Naive thymus-derived CD8-positive, alpha-beta T cell (primary cell): ENCODE results near the gene WNT3A. TPM values are rescaled to one million over a fixed set of nuclear protein-coding genes. Genes with fewer than 3 reads are reported as not detected.
A peak's percentile ranks its signal among the peaks of the same experiment; 100 is the strongest.
"Not testable (repeated sequence)": the region's sequence is repeated elsewhere in the genome, so short reads cannot be mapped to it uniquely, and the experiment has no call there.

Experiments used
- ATAC-seq, 2 donors: fragments of 150-1000 bp; cut with Tn5 transposase in 1 of 2; sonication (Bioruptor Pico), chemical (Tn5 transposase) in 1 of 2; 1 replicate in 1 of 2; 2 replicates in 1 of 2; pipeline ENCODE4 v1.10.0; 2021; ENCODE audit warnings: mild to moderate bottlenecking in 2 of 2, moderate library complexity in 2 of 2
- POLR2A ChIA-PET: fragments of 350-600 bp; sonication (Branson Sonifier 250); formaldehyde crosslinking; loops from one replicate; lab custom pipeline; 2021; ENCODE audit warnings: antibody characterized with exemption; lab: Charles Lee
- DNase-seq, 10 donors: peaks; one replicate each; pipeline versions ENCODE4 v3.0.0 to v3.0.0-alpha.2; 2020 to 2022
- H3K27ac Mint-ChIP-seq, 10 donors: one replicate each; pipeline ENCODE4 v1.8.0; 2020 to 2022; ENCODE audit warnings: mild to moderate bottlenecking in 10 of 10, mixed read lengths in 10 of 10, moderate library complexity in 4 of 10, inconsistent platforms in 1 of 10
- H3K27me3 Mint-ChIP-seq, 5 donors: one replicate each; pipeline ENCODE4 v1.8.0; 2021 to 2022; ENCODE audit warnings: mixed read lengths in 5 of 5
- H3K36me3 Mint-ChIP-seq, 3 donors: one replicate each; pipeline ENCODE4 v1.8.0; 2020 to 2022; ENCODE audit warnings: mixed read lengths in 3 of 3, mild to moderate bottlenecking in 2 of 3, inconsistent platforms in 1 of 3
- H3K4me1 Mint-ChIP-seq, 4 donors: one replicate each; pipeline ENCODE4 v1.8.0; 2021 to 2022; ENCODE audit warnings: mixed read lengths in 4 of 4
- H3K4me3 Mint-ChIP-seq, 10 donors: one replicate each; pipeline ENCODE4 v1.8.0; 2020 to 2022; ENCODE audit warnings: mild to moderate bottlenecking in 10 of 10, mixed read lengths in 10 of 10, moderate library complexity in 6 of 10, inconsistent platforms in 1 of 10
- H3K9me3 Mint-ChIP-seq, 9 donors: one replicate each; pipeline ENCODE4 v1.8.0; 2020 to 2022; ENCODE audit warnings: mixed read lengths in 9 of 9, mild to moderate bottlenecking in 3 of 9, inconsistent platforms in 1 of 9, moderate library complexity in 1 of 9
- polyA plus RNA-seq, 3 donors: library from polyadenylated mRNA; unstranded; fragments of 300-500 nt; fragmentation: Illumina TruSeq; gene quantifications; one replicate each; pipeline ENCODE4 v1.2.3, GENCODE V29; 2021
- total RNA-seq, 8 experiments: library from RNA in 2 of 8; stranded (reverse) in 2 of 8; gene quantifications; one replicate each; pipeline ENCODE4 v1.2.3 and lab custom pipeline; 2021 to 2026

Gene WNT3A, protein sequence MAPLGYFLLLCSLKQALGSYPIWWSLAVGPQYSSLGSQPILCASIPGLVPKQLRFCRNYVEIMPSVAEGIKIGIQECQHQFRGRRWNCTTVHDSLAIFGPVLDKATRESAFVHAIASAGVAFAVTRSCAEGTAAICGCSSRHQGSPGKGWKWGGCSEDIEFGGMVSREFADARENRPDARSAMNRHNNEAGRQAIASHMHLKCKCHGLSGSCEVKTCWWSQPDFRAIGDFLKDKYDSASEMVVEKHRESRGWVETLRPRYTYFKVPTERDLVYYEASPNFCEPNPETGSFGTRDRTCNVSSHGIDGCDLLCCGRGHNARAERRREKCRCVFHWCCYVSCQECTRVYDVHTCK
- total RNA-seq = not detected
- polyA plus RNA-seq = not detected
- 0 to 0.17 (median 0.04) reads per million in 6 experiments for total RNA-seq (lab: John Stamatoyannopoulos, UW)

DNA sequence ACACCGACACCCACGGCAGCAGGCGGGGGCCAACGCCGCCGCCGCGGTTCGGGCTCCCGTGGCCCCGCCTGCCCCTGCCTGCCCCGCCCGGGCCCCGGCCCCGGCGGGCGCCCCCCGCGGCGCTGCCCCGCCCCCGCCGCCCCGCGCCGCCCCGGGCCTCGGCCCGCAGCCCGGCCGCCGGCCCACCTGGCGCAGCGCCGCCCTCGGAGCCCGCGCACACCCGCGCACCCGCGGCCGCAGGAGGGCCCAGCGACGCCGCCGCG, at the start of gene WNT3A:
WNT3A (plus strand) TSS at position 213 of the 263 bp plus-strand sequence. CDS start 131 bp downstream, outside the sequence.
- no peaks in the 10 kb centered on the region for H3K9me3 Mint-ChIP-seq
- H3K36me3 Mint-ChIP-seq = peaks cover 0 to 2% (median 0%) of the 10 kb centered on the region in 3 donors
- no peak for DNase-seq
- ATAC-seq = no peak
- H3K27me3 Mint-ChIP-seq = peaks cover 9 to 79% (median 48%) of the 10 kb centered on the region in 5 donors
- H3K4me3 Mint-ChIP-seq = peak within 1 kb of the TSS in 4 of 10 donors; percentile 2 to 33 (median 18)
- POLR2A ChIA-PET = no interaction called here
- peaks cover 7 to 27% (median 16%) of the 10 kb centered on the region in 4 donors for H3K4me1 Mint-ChIP-seq
- H3K27ac Mint-ChIP-seq = no peak within 1 kb of the TSS

DNA sequence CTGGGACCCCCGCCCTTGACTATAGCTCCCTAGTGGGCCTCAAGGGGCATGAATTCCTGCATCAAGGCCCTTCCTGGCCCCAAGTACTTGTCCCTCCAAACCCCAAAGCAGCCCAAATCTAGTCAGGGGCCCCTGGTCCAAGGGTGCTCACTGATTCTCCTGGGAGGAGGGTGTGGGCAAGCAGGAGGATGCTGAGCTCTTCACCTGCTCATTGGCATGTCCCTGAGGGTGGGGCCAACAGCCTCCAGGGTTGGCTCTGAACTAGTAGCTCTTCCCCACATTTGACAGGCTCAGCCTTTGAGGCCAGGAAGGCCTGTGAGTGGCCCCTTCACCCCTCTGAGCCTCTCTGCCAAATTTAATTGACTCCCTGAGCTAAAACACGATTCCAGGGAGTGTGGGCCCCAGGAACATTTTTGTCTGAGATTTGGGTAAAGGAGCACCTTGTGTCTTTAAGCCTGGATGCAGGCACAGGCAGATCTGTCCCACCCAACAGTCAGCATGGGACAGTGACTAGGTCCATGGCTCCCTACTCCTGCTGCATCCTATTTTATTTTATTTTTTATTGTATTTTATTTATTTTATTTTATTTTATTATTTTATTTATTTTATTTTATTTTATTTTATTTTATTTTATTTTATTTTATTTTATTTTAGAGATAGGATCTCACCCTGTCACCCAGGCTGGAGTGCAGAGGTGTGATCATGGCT, 48.0 kb upstream of the WNT3A start:
- DNase-seq = peak in 1 of 10 donors; percentile 22
- POLR2A ChIA-PET = no interaction called here
- ATAC-seq = no peak
- Mint-ChIP-seq H3K27me3 (peaks cover 20 to 33% (median 31%) of the 10 kb centered on the region in 5 donors), H3K9me3 (peaks cover 0 to 15% (median 0%) of the 10 kb centered on the region in 9 donors), H3K27ac (no peak overlapping the region), H3K4me3 (no peak overlapping the region), H3K36me3 (peaks cover 0 to 11% (median 0%) of the 10 kb centered on the region in 3 donors), H3K4me1 (peaks cover 0 to 7% (median 6%) of the 10 kb centered on the region in 4 donors)

DNA sequence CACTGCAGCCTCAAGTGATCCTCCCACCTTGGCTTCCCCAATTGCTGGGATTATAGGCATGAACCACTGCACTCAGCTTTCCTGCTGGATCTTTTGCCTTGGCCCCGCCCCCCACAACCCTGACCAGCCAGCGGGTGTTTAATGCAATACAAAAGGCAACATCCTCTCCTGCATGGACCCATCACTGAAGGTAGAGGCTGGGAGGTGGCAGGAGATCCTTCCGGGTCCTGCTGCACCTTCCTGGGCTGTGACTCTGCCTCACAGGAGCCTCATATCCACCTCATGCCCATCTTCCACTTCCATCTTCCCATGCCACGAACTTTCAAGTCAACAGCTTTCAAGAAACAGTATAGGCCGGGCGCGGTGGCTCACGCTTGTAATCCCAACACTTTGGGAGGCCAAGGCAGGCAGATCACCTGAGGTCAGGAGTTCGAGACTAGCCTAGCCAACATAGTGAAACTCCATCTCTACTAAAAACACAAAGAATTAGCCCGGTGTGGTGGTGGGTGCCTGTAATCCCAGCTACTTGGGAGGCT, 47.4 kb upstream of the WNT3A start:
- Mint-ChIP-seq H3K27ac (no peak overlapping the region), H3K36me3 (peaks cover 0 to 11% (median 0%) of the 10 kb centered on the region in 3 donors), H3K4me3 (no peak overlapping the region), H3K4me1 (peaks cover 0 to 6% (median 4%) of the 10 kb centered on the region in 4 donors), H3K27me3 (peaks cover 20 to 29% (median 28%) of the 10 kb centered on the region in 5 donors), H3K9me3 (peaks cover 0 to 15% (median 0%) of the 10 kb centered on the region in 9 donors)
- POLR2A ChIA-PET = no interaction called here
- no peak for ATAC-seq
- no peak for DNase-seq

DNA sequence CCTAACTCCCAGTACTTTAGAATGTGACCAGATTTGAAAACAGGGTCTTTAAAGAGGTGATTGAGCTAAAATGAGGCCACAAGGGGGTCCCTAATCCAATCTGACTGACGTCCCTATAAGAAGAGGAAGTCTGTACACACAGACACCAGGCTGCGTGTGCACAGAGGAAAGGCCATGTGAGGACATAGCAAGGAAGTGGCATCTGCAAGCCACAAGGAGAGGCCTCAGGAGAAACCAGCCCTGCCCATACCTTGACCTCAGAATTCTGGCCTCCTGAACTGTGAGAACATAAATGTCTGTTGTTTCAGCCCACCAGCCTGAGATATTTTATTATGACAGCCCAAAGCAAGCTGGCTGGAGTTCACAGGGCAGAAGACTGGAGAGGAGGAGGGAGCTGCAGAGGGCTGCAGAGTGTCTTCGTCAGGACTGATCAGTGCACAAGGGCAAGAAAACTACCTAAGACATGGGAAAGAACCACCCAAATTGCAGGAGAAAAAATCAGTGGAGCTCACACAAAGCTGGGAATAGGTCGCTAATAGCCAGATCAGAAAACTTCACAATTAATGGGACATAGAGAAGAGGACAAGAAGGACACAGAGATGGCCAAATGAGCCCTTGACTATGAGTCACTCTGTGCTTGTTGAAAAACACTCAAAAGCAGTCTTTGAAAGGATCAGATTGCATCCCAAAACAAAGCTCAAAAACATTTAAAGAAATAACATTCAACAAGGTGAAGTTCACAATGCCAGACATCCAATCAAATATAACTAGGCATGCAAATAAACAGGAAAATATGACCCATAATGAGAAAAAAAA, 44.9 kb upstream of the WNT3A start:
- H3K27ac Mint-ChIP-seq = peak overlapping the region in 1 of 10 donors; percentile 51

DNA sequence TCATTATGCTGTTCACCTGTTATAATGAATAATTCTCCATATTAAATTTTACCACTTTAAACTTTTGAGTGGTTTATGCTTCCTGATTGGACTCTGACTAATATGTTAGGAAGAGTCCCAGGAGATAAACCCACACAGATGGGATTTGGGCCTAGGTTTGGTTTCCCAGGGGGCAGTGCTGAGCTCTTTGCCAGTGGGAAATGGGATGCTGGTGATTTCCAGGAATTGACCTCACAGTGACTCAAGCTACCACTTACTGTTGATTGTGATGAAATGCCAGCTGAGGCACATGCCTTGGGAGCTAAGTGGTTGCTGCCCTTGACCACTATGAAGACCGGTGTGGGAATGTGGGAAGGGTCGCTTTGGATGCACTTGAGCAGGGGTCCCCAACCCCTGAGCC, 40.1 kb upstream of the WNT3A start:
- DNase-seq, H3K9me3 Mint-ChIP-seq, H3K36me3 Mint-ChIP-seq, H3K27ac Mint-ChIP-seq, ATAC-seq, H3K27me3 Mint-ChIP-seq, H3K4me3 Mint-ChIP-seq, H3K4me1 Mint-ChIP-seq, POLR2A ChIA-PET: not testable (repeated sequence)

More for the DNA sequence above, 44.9 kb upstream of the WNT3A start:
- peaks cover 0 to 6% (median 0%) of the 10 kb centered on the region in 9 donors for H3K9me3 Mint-ChIP-seq
- ATAC-seq (no peak), DNase-seq (no peak)
- POLR2A ChIA-PET = no interaction called here
- peaks cover 13 to 20% (median 15%) of the 10 kb centered on the region in 5 donors for H3K27me3 Mint-ChIP-seq
- H3K4me1 Mint-ChIP-seq = peaks cover 0 to 6% (median 4%) of the 10 kb centered on the region in 4 donors
- peaks cover 0 to 6% (median 0%) of the 10 kb centered on the region in 3 donors for H3K36me3 Mint-ChIP-seq
- no peak overlapping the region for H3K4me3 Mint-ChIP-seq

DNA sequence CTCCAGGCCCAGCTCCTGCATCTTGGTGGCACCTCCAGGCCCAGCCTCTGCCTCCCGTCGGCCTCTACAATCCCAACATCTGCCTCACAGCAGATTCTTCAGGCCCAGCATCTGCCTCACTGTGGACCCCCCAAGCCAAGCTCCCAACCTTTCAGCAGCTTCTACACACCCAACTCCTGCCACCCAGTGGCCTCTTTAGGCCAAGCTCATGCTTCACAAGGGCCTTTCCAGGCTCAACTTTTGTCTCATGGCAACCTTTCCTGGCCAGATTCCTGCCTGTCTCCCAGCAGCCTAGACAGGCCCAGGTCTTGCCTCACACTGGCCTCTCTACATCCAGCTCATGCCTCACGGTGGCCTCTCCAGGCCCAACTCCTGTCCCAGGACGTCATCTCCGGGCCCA, 39.0 kb upstream of the WNT3A start:
- H3K4me1 Mint-ChIP-seq, H3K36me3 Mint-ChIP-seq, H3K4me3 Mint-ChIP-seq, POLR2A ChIA-PET, DNase-seq, ATAC-seq, H3K27me3 Mint-ChIP-seq, H3K9me3 Mint-ChIP-seq: not testable (repeated sequence)
- peak overlapping the region in 1 of 10 donors; percentile 78 for H3K27ac Mint-ChIP-seq

DNA sequence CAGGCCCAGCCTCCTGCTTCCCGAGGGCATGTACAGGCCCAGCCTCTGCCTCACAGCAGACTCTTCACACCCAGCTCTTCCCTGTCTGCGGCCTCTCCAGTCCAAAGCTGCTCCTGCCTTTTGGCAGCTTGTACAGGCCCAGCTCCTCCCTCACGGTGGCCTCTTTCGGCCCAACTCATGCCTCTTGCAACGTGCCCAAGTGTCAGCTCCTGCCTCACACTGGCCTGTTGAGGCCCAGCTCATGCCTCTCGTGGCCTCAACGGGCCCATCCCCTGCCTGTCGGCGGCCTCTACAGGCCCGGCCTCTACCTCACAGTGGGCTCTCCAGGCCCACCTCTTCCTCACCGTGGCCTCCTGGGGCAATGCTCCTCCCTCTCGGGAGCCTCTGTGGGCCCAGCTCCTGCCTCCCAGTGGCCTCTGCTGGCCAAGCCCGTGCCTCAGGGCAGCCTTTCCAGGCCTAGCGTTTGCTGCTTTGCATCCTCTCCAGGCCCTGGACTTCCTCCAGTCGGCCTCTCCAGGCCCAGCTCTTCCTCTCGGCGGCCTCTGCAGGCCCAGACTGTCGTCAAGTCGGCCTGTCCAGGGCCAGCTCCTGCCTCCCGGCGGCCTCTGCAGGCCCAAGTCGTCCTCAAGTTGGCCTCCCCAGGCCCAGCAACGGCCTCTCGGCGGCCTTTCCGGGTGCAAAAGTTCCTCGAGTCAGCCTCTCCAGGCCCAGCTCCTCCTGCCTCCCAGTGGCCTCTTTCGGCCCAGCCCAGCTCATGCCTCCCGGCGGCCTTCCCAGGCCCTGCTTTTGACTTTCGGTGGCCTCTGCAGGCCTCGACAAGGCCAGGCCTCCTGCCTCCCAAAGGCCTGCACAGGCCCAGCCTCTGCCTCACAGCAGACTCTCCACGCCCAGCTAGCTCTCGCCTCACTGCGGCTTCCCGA, 36.5 kb upstream of the WNT3A start:
- H3K9me3 Mint-ChIP-seq, H3K4me3 Mint-ChIP-seq, ATAC-seq, POLR2A ChIA-PET, H3K27me3 Mint-ChIP-seq, DNase-seq, H3K4me1 Mint-ChIP-seq, H3K36me3 Mint-ChIP-seq, H3K27ac Mint-ChIP-seq: not testable (repeated sequence)

DNA sequence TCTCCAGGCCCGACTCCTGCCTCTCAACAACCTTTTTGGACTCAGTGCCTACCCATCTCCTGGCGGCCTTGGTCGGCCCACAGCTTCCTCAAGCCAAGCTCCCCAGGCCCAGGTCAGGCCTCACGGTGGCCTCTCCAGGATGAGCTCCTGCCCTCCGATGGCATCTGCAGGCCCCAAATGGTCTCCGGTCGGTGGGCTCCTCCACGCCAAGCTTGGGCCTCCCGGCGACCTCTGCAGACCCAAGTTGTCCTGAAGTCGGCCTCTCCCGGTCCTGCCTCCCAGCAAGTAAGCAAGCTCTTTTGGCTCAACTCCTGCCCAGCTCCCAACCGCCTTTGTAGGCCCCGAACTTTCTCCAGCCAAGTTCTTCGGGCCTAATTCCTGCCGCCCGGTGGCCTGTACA, 35.6 kb upstream of the WNT3A start:
- POLR2A ChIA-PET, ATAC-seq, H3K36me3 Mint-ChIP-seq, H3K9me3 Mint-ChIP-seq, H3K4me1 Mint-ChIP-seq, H3K4me3 Mint-ChIP-seq, DNase-seq, H3K27ac Mint-ChIP-seq, H3K27me3 Mint-ChIP-seq: not testable (repeated sequence)

DNA sequence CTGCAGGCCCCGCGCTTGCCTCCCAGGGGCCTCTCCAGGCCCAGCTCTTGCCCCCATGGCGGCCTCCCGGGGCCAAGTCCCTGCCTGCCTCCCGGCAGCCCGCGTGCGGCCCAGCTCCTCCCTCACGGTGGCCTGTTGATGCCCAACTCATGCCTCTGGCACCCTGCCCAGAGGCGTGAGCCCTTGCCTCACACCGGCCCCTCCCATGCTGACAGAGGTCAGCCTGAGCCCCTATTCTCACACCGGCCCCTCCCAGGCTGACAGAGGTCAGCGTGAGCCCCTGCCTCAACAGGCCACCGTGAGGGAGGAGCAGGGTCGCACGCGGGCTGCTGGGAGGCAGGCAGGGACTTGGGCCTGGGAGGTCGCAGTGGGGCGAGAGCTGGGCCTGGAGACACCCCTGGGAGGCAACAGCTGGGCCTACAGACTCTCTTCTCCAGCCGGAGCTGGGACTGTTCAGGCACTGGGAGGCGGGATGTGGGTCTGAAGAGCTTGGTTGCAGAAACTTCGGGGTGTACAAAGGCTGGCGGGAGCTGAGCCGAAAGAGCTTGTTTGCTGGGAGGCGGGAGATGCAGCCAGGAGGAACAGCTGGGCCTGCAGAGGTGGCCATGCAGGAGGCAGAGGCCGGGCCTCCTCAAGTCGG, 35.0 kb upstream of the WNT3A start:
- DNase-seq, H3K9me3 Mint-ChIP-seq, H3K36me3 Mint-ChIP-seq, H3K4me1 Mint-ChIP-seq, ATAC-seq, H3K27ac Mint-ChIP-seq, POLR2A ChIA-PET, H3K27me3 Mint-ChIP-seq, H3K4me3 Mint-ChIP-seq: not testable (repeated sequence)

DNA sequence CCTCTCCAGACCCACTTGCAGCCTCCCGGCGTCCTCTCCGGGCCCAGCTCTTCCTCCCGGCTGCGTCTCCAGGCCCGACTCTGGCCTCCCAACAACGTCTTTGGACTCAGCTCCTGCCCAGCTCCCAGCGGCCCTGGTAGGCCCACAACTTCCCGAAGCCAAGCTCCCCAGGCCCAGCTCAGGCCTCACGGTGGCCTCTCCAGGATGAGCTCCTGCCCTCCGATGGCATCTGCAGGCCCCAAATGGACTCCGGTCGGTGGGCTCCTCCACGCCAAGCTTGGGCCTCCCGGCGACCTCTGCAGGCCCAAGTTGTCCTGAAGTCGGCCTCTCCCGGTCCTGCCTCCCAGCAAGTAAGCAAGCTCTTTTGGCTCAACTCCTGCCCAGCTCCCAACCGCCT, 34.5 kb upstream of the WNT3A start:
- POLR2A ChIA-PET, H3K36me3 Mint-ChIP-seq, H3K4me1 Mint-ChIP-seq, H3K9me3 Mint-ChIP-seq, H3K4me3 Mint-ChIP-seq, H3K27me3 Mint-ChIP-seq, ATAC-seq, DNase-seq, H3K27ac Mint-ChIP-seq: not testable (repeated sequence)

DNA sequence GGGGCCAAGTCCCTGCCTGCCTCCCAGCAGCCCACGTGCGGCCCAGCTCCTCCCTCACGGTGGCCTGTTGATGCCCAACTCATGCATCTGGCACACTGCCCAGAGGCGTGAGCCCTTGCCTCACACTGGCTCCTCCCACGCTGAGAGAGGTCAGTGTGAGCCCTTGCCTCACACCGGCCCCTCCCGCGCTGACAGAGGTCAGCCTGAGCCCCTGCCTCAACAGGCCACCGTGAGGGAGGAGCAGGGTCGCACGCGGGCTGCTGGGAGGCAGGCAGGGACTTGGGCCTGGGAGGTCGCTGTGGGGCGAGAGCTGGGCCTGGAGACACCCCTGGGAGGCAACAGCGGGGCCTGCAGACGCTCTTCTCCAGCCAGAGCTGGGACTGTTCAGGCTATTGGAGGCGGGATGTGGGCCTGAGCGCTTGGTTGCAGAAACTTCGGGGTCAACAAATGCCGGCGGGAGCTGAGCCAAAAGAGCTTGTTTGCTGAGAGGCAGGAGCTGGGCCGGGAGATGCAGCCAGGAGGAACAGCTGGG, 33.9 kb upstream of the WNT3A start:
- H3K27ac Mint-ChIP-seq, H3K4me3 Mint-ChIP-seq, DNase-seq, H3K9me3 Mint-ChIP-seq, POLR2A ChIA-PET, H3K4me1 Mint-ChIP-seq, ATAC-seq, H3K36me3 Mint-ChIP-seq, H3K27me3 Mint-ChIP-seq: not testable (repeated sequence)
